NCI-H446 (cell line): ENCODE measurements around the gene SRR.
A peak's percentile ranks its signal among the peaks of the same experiment; 100 is the strongest.

Experiments
- DNase-seq, 2 experiments: peaks; one replicate each; lab custom pipeline; 2025; lab: John Stamatoyannopoulos, UW

SRR gene

DNA sequence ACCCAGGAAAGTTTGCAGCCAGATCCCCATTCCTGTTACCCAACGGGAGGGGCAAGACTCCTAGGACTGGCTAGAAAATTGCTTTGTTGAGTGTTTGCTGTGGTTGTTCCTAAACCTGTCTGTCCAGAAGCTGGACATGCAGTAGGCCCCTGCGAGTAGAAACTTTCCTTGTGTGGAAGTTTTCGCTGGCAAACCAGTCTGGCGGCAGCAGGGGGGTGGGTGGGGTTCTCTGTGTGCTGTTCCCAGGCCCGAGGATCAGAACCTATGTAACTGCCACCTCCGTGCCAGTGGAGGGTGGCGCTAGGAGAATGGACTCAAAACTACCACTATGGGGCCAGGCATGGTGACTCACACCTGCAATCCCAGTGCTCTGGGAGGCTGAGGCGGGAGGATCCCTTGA, 42.7 kb downstream of the SRR start:
- DNase-seq = no peak

DNA sequence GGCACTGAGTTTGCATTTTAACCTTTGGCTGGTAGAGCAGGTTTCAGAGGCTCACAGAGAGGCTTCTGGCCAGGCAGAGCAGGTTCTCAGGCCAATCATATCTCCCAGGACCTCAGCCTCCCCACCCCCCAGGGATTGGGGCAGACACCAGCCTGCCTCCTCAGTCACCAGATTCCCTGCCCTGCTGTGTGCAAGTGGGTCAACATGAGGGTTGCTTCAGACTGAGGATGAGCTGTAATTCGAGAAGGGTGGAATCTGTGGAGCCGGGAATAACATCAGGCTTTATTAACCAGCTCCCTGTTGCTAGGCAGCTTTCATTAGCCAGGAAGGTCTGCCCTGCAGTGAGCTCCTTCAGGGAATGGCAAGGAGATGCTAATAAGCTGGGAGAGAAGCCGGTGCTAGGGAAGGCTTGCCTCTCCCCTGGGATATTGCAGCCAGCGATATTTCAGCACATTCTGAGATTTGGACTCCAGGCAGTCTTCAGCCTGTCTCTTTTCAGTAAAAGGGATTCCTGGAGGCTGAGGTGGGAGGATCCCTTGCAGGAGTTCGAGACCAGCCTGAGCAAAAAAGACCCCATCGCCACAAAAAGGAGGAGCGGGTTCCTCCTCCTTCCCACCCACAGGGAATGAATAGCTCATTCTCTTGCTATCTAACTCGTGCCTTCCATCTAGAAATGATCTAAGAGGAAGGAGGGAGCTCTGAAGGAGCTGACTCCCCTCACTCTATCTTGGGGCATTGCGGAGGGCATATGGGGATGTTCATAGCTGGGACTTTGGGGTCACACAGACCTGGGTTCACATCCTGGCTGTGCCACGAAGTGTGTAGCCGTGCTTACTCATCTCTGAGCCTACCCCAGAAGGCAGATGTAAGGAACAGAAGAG, 44.3 kb downstream of the SRR start:
- DNase-seq = peak; percentile 46 to 77

DNA sequence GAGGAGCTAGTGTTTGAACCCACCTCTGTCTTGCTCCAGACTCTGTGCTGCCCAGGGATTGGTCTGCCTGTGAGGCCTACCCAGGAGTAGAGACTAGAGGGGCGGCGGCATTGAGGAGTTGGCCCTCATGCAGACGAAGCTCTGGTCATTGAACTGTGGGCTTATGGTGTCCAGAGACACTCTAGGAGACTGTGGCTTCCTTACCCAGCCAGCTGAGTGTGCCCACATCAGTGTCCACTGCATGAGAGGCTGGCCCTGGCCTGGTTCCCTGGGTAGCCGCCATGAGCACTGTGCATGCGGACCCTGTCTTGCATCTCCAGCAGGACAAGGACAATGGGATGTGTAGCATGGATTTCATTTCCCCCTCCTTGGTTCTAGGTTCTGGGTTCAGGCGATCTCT, 47.5 kb downstream of the SRR start:
- no peak for DNase-seq

- DNase-seq = no peak
Measured at GRCh38 chr17:2354311-2354710, 50.6 kb downstream of the SRR start.

- DNase-seq = no peak
Measured at GRCh38 chr17:2357237-2357636, 53.5 kb downstream of the SRR start.

- no peak for DNase-seq
Measured at GRCh38 chr17:2357931-2358434, 54.2 kb downstream of the SRR start.

DNA sequence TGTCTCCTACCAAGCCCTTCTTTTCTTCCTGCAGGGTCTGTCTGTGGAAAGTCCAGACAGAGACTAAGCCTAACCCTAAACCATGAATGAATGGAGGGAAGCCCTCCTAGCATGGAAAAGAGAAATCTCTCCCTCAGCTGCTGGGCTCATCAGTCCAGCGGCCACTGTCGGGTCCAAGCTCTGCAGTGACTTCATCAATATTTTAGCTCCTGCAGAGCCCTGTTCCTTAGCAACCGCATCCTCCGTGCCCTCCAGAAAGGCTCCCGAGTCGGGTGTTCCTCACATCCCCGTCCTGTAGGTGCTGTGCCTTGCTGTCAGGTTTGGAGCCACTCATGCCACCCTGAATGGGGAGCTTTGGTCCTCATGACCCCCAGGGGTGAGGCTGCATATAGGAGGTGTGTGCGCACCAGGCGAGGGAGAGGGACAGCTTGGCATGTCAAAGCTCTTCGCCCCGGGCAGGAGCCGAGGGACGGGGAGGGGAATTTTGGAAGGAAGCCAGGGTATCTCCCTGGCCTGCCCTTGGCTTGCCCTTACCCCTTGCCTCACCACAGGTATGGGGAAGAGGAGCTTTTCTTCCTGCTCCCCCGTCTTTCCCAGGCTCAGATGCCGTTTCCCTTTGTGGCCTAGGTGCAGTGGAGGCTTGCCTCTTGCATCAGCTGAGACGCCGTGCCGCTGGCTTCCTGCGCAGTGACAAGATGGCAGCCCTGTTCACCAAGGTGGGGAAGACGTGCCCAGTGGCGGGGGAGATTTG, 57.4 kb downstream of the SRR start:
- DNase-seq = no peak

- DNase-seq = no peak
Measured at GRCh38 chr17:2362016-2362415, 58.3 kb downstream of the SRR start.

DNA sequence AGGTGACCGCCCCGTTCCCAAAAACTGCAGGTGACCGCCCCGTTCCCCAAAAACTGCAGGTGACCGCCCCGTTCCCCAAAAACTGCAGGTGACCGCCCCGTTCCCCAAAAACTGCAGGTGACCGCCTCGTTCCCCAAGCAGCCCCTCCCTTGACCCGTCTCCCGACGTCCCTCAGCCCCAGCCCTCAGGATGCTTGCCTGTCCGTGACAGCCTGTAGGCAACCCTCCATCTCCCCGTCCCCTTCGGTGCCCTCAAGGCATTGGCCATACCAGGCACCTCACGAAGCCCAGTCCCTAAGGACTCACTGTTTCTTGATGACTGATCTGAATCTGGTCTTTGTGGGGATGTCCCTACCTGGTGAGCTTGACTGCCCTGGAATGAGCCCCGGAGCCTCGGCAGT, 58.7 kb downstream of the SRR start:
- DNase-seq = no peak

DNA sequence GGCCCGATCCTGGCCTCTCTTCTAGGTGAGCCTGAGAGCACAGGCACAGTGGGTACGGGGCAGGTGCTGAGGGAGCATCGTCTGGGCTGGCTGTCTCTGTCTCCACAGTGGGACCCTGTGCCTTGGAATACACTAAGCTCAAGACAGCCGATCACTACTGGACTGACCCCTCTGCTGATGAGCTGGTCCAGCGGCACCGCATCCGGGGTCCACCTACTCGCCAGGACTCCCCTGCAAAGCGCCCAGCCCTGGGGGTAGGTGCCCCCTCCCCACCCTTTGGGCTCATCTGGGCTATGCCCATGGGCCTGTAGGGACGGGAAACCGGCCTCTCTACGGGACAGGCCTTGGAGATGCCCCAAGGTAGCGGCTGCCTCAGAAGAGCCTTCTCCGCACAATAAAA, 59.1 kb downstream of the SRR start:
- no peak for DNase-seq

DNA sequence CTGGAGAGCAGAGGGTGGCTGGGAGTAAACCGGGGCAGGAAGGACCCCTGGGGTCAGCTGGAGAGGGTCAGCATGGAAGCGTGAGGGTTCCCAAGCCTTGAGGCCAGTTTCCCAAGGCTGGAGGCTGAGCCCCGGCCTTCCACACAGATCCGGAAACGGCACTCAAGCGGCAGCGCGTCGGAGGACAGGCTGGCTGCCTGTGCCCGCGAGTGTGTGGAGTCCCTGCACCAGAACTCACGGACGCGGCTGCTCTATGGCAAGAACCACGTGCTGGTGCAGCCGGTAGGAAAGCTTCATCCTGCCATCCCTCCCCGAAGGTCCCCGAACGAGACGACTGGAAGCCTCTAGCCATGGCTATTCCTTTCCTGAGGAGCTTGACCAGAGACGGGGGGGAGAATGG, 59.6 kb downstream of the SRR start:
- no peak for DNase-seq

DNA sequence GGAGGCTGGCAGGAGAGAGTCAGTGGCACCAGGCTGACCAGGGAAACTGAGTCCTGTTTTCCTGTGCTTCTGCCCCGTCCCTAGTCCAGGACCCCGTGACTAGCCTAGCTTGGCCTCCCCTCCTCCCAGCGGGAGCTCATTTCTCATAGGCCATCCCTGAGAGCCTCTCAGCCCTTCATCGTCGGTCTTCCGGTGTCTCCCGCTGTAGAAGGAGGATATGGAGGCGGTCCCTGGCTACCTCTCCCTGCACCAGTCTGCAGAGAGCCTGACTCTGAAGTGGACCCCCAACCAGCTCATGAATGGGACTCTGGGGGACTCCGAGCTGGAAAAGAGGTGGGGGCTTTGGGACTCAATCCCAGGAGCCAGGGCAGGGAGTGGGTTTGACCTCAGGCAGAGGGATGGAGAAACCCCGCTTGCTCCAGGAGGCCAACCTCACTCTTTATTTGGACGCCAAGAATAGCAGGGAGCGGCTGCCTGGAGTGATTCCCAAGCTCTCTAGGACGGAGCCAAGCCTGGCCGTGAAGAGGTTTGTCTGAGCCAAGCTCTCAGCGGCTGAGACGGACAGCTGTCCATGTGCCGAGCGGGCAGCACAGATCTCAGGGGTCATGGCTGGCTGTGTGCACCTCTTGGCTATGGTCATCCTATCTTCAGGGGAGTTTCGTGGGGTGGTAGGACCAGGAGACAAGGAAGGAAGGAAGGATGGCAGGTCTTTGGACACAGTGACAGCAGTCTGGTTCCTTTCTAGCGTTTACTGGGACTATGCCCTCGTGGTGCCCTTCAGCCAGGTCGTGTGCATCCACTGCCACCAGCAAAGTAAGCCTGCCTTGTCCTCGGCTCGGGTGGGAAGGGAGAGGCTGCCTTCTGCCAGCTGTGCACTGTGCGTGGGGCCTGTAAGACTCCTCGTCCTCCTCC, 60.4 kb downstream of the SRR start:
- peak in 1 of 2 experiments; percentile 48 for DNase-seq

- DNase-seq = no peak
Measured at GRCh38 chr17:2364763-2365116, 61.0 kb downstream of the SRR start.

GRCh38 chr17:2365132-2365531, 61.4 kb downstream of the SRR start:
- no peak for DNase-seq

DNA sequence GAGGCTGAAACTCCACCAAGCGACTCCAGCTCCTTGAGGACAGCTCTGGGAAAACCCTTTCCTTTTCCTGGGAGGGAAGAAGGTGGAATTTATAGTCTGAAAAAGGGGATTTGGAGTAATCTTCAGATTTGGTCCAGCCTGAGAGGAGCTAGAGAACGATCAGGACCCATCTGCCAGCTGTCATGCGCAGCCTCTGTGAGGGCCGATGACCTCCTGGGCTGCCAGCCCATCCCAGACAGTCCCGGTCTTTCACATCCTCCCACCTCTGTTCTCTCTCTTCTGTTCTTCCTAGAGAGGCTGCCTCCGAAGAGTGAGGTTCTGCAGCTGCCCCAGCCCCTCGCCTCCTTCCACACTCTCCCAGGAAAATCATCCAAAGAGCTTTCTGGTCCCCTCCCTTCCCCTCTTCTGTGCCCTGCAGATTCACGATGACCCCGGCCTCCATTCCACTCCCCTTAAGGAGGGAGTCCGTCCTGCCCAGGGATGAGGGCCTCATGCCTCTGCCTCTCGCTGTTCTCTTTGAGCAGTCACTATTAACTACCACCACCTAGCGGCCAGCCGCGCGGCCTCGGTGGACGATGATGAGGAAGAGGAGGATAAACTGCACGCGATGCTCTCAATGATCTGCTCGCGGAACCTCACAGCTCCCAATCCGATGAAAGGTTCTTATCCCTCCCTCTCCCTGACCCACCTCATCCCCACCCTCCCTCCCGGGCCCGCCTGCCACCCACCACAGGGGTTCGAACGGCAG, 63.2 kb downstream of the SRR start:
- no peak for DNase-seq

GRCh38 chr17:2368359-2368758, 64.6 kb downstream of the SRR start:
- DNase-seq = no peak

- no peak for DNase-seq
Measured at GRCh38 chr17:2369039-2369438, 65.3 kb downstream of the SRR start.

- no peak for DNase-seq
Measured at GRCh38 chr17:2369551-2370210, 65.9 kb downstream of the SRR start.

DNA sequence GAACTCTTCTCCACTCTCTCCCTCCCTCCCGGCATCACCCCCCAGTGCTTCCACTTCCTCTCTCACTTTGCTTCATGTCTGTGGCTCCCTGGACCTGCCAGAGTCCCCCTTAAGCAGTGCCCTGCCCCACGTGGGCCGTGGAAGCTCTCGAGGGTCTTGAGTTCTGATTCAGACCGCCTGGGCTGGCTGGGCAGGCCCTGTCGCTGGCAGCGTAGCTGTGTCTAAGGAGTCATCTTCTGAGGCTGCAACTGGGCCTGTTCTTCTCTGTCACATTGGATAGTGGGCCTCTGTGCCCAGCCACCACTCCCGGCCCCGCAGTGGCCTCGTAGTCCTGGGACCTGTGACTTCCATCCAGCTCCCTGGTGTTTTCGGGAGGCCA, 66.5 kb downstream of the SRR start:
- no peak for DNase-seq

- DNase-seq = no peak
Measured at GRCh38 chr17:2371183-2372130, 67.7 kb downstream of the SRR start.
